GM19239 (cell line): ENCODE measurements around the gene ADGRG3.

ENCODE experiments used
- DNase-seq: peaks from one replicate; pipeline ENCODE4 v3.0.0; 2011; ENCODE audit warnings: low spot score; ENCODE audit not compliant: insufficient read length
- FAIRE-seq: peaks from 2 replicates; lab custom pipeline; 2011; peaks lifted over from hg19 to GRCh38; lab: Jason Lieb, UNC

The ADGRG3 gene, protein sequence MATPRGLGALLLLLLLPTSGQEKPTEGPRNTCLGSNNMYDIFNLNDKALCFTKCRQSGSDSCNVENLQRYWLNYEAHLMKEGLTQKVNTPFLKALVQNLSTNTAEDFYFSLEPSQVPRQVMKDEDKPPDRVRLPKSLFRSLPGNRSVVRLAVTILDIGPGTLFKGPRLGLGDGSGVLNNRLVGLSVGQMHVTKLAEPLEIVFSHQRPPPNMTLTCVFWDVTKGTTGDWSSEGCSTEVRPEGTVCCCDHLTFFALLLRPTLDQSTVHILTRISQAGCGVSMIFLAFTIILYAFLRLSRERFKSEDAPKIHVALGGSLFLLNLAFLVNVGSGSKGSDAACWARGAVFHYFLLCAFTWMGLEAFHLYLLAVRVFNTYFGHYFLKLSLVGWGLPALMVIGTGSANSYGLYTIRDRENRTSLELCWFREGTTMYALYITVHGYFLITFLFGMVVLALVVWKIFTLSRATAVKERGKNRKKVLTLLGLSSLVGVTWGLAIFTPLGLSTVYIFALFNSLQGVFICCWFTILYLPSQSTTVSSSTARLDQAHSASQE

DNA sequence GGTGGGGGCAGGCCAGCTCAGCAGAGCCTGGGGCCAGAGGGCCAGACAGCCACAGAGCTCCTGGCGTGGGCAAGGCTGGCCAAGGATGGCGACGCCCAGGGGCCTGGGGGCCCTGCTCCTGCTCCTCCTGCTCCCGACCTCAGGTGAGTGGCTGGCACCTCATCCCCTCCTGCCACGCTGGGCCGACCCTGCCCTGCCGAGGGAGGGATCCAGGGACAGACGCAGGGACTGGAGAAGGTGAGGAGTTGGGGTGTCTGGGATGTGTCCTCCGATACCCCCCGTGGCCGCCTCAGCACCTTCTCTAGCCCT is at the start of gene ADGRG3:
ADGRG3 (plus strand) TSS at position 44 of the 309 bp plus-strand sequence; CDS start at position 86, 42 bp downstream.
- DNase-seq (no peak), FAIRE-seq (no peak)

DNA sequence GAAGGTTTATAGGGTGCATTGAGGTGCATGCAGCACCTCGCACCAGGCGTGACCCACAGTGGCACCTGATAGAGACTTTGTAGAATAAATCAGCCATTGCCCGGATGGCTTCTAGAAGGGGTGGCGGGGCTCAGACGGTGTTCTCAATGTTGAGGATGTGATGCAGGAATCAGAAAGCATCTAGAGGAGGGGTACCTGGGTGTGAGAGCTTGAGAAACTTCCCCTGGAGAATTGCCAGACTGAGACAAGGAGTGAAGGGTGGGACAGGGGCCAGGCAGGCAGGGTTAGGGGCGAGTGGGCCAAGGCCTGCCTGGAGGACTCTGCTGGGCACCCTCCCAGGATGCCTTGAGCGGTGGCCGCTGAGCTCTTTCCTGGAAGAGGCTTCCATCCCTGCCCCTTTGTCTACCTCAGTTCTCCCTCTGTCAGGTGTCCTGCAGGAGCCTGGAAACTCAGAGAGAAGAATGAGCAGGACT is 48.9 kb upstream of the ADGRG3 start:
- FAIRE-seq = no peak
- no peak for DNase-seq

DNA sequence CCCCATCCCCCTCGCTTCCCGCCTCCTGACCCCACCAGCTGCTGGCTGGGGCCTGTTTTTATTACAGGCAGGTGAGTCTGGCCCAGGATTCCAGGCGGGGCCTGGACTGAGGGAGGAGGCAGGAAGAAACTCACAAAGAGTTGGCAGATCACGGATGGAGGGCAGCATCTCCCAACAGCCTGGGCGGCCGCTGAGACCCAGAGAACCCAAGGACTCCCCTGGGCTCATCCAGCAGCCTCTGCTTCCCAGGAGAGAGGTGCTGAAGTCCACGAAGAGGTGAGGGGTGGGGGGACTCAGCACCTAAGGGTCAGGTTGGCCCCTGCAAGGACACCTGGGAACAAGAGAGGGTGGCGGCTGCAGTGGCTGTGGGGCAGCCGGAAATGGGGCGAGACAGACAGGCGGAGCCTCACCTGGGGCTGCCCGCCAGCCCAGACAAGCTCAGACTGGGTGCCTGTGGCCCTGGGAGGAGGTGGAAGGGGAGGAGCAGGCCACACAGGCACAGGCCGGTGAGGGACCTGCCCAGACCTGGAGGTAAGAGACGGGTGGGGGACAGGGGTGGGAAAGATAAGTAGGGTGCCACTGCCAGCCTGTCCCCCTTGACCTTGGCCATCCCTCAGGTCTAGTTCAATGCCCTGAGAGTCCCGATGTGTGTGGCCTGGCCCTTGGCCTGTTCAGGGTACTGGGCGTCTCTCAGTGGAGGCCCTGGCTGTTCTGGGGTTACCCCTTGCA is 48.3 kb upstream of the ADGRG3 start:
- no peak for DNase-seq

DNA sequence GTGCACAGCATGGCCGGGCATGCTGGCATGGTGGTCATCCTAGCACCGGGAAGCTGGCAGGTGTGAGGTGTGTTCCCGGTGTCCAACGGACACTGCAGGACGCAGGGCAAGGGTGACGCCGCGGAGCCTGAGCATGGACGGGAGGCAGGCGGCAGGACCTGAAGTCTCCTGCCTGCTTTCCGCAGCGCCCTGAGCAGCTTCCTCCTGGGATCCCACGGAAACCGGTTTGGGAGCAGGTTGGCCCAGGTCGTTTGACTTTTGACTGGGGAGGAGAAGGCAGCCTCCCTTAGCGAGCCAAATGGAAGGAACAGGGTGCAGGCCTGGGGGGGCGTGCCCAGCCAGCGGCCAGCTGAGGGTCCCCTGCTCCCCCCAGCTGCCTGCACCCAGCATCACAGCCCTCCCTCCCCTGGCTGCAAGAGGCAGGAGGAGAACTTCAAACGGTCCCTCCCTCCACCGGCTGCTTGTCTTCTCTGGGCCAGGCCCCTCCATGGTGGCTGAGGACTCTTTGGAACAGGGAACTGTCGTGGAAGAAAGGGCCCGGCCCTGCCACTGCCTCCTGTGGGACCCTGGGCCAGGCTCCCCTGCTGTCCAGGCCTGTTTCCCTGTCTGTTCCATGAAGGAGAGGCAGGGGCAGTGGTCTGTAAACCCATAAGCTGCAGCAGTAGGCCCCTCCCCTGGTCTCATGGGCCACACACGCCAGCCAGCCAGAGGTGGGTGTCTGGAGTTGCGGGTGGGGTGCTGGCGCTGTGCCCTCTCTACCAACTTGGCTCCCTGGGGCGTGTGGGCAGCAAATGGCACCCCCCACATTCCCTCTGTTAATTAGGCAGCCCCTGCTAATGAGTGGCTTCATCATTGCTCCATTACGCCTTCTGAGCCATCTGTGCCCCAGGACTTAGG is 47.5 kb upstream of the ADGRG3 start:
- FAIRE-seq = no peak
- no peak for DNase-seq

More for the DNA sequence above, 48.3 kb upstream of the ADGRG3 start:
- FAIRE-seq = no peak

DNA sequence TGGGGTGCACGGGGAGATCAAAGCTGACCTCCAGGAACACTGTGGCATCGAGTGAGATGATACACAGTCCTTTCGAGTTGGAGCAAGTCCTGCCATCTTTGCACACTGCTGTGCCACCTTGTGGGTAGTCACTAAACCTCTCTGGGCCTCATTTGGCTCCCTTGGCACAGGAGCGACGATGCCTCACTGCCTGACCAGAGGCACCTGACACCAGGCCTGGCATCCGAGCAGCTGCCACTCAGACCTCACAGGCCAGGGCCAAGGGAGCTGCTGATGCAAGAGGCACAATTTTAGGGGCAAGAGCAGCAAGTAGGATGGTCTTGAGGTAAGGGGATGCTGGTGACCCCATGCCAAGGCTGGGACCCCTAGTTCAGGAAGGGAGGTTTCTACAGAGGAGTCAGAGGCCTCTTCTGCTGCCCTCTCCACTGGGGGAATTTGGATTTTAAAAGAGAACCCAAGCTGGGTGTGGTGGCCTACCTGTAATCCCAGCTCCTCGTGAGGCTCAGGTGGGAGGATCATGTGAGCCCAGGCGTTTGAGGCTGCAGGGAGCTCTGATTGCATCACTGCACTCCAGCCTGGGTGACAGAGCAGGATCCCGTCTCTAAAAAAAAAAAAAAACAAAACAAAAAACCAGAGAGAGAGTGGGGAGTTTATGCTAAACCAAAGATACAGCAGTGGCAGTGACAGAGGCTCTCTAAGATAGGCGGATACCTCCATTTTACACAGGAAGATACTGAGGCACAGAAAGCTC is 46.4 kb upstream of the ADGRG3 start:
- DNase-seq (no peak), FAIRE-seq (no peak)

DNA sequence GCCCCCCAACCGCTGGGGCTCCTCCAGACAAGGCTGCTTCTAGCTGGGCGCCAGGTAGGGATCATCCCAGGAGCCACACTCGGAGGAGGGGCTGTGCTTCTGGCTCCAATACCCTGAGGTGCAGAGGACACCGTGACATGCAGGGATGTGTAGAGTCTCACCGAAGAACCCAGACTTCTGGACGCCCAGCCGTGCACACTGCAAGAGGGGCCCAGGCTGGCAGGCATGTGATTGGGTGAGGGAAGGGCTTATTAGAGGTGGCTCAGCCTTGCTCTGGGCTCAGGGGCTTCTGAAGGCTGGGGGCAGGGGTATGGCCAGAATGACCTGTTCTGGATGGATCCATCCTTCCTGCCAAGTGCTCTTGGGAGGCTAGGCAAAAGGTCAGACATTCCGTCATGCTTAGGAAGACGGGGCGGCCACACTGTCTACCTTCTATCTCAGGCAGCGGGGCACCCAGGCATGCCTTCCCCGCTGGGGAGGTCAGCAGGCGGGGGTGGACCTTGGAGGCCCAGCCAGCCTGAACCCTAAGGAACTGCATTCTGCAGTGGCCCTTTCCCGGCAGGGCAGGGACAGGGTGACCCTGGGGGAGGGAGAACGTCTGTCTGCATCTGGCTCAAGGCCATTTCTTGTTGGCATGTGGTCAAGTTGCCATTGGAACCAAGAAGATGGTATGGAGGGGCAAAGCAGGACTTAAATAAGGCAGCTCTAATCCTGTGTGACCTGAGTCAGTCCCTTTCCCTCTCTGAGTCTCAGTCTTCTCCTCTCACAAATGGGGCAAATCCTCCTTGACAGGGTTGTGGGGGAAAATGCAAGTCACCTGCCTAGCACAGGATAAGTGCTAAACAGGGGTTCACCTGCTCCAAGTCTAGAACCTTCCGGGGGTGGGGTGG is 45.5 kb upstream of the ADGRG3 start:
- no peak for DNase-seq

DNA sequence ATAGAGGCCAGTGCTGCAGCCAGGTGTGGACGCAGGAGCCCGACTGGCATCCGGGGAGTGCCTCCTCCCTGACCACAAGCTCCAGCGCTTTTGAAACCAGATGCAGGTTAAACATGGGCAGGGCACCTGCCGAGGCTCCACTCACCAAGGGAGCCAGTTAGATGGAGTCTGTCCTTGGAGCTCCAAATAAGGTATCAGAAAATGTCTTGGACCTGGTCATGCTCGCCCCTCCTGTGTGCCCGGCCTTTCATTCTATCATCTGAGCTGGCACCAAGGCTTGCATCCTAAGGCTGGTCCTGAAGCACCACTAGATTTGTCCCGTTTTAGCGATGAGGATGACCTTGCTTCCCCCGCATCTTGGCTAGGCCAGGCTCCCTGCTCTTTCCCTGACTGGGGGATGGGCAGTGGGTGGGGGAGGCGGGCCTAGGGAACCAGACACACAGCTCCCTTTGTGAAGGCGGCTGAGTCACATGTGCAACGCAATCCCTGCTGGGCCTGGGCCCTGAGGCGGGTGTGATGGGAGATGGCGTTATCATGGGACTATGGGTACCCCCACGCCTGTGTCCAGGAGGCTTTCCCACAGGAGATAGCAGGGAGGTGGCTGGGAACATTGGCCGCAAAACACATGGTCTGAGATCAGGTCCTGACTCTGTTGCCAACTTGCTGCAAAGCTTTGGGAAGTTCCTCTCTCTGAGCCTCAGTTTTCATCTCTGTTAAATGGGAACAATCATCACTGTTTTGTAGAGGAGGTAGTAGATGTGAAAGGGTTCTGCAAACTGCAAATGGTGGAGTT is 44.7 kb upstream of the ADGRG3 start:
- no peak for DNase-seq
- no peak for FAIRE-seq

More for the DNA sequence above, 45.5 kb upstream of the ADGRG3 start:
- FAIRE-seq = no peak

DNA sequence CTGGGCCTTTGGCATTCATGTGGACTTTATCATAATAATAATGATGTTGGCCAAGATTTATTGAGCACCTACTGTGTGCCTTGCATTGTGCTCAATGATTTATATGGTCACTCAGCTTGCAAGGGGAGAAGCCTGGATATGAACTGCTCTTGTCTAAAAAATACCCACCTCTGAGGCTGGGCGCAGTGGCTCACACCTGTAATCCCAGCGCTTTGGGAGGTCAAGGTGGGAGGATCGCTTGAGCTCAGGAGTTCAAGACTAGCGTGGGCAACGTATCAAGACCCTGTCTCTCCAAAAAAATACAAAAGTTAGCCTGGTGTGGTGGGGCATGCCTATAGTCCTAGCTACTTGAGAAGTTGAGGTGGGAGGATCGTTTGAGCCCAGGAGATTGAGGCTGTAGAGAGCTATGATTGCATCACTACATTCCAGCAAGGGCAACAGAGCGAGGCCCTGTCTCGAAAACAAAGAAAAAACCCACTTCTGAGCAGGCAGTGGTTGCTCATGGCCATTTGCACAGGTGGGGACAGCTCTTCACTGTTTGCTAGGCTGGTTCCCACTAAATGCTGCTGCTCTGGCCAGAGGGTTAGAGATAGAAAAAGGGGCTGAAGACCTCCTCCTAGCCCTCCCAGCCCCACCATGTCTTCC is 43.9 kb upstream of the ADGRG3 start:
- FAIRE-seq (no peak), DNase-seq (no peak)

DNA sequence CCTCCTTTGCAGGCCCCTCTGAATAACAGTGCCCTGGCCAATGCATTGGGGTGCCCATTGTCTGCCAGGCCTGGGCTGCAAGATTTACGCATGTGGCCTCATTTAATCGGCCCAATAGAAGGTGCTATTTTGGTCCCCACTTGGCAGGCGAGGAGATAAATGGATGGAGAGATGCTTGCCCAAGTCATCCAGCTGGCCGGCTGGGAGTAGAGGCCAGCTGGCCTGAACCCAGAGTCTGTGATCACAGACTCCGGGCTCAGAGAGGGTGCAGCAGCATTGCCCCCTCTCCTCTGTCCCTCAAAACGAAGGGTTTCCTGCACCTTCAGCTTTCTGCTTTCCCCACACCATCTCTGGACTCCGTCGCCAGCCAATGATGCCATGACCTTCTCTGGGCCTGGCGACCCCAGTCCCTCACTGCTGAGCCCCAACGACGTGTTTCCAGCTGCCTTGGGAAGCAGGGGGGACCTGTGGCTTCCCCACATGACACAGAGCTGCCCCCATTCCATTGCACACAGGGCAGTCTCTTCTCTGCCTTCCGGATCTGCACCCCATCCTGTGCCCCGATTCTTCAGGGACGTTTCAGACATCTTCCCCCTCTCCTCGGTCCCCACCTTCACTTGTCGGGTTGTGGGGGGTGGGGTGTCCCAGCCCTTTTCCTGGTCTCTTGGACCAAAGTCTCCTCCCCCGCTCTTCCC is 43.2 kb upstream of the ADGRG3 start:
- no peak for FAIRE-seq
- no peak for DNase-seq

DNA sequence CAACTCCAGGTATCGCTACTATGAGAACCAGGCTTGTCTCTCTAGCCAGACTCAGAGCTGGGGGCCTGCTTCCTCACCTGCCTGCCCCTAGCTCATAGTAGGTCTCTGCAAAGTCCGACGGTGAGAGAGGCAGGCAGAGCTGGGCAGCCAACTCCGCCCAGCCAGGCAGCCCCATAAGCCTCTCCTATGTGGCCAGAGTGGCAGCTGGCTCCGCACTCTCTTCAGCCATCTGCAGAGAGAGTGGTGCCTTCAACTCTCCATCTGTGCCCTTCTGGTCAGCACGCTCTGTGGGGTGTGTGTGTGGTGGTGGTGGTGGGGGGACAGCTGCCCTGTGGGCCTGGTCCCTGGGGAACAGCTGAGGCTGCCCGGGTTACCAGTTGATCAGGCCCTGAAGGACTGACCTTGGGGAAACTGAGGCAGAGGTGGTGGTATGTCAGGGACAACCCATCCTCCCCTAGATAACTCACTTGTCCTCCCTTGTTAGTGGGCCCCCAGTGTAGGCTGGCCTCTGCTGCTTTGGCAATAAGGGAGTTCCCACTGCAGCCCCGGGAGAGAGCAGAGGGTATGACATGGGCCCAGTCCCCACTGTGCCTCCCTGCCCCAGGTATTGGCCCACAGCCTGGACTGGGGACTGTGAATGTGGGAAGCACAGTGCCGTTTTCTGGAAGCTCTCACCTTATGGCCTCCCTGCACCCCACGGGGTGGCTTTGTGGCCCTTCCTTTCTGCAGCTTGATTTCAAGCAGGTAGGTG is 41.5 kb upstream of the ADGRG3 start:
- no peak for FAIRE-seq

DNA sequence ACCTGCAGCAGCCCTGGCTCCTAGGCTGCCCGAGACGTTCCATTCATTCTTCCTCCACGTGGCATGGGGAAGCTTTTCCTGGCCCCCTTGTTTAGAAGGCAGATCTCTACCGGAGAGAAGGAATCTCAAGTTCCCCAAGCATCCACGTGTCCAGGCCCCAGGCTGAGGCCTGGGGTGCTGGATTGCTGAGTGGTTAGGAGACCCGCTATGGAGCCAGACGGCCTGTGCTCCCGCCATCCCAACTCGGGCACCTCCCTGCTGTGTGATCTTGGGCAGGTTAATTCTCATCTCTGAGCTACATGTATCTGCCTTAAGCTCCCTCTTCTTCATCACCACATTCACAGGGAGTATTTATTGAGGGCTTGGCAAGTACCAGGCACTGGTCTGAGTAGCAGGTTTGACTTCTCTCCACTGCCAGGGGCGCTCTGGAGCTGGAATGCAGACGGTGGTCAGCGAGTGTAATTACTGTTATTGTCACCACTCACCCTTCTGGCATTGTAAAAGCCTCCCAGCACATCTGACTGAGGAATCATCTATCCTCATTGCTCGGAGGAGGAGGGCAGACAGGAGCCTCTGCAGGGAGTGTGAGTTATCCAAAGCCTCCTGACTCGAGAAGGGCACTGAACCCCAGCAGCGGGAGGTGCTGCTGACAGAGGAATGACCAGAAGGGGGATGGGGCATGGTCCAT is 40.8 kb upstream of the ADGRG3 start:
- DNase-seq (no peak), FAIRE-seq (no peak)

More for the DNA sequence above, 41.5 kb upstream of the ADGRG3 start:
- DNase-seq = no peak

DNA sequence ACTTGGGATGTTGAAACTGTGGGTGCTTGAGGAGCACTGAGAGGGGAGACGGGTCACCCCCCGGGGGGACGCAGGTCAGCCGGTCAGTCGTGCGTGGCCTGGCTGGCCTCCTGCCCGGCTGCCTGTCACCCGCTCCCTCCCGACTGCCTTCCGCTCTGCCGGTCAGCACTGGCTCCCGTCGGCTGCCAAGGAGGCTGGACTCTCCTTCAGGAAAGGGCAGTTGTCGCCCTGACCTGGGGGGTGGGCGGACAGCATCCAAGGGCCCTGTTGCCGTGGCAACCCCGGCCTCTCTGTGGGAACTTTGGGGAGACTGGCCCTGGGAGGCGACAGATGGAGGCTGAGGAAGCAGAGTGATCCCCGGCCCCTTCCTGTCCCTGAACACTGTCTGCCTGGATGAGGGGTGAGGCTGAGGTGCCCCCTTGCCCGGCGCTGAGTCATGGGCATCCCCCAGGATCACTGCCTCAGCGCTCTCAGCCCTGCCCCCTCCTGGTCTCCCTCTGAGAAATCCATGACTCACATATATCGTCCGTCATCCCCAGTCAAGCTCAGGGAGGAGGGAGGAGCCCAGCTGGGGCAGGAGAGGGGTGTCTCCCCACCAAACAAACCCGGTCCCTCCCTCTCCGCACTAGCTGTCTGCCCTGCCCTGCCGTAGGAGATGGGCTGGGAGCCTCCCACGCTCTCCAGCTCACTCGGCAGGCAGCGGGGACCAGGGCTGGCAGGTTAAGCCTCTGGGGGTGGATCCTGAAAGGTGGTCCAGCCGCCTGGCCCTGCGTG is 39.9 kb upstream of the ADGRG3 start, which contains the start of gene ADGRG1:
ADGRG1 (plus strand) TSS at position 623 of the 774 bp plus-strand sequence. CDS start 21,658 bp downstream, outside the sequence.
- FAIRE-seq (no peak), DNase-seq (no peak)

DNA sequence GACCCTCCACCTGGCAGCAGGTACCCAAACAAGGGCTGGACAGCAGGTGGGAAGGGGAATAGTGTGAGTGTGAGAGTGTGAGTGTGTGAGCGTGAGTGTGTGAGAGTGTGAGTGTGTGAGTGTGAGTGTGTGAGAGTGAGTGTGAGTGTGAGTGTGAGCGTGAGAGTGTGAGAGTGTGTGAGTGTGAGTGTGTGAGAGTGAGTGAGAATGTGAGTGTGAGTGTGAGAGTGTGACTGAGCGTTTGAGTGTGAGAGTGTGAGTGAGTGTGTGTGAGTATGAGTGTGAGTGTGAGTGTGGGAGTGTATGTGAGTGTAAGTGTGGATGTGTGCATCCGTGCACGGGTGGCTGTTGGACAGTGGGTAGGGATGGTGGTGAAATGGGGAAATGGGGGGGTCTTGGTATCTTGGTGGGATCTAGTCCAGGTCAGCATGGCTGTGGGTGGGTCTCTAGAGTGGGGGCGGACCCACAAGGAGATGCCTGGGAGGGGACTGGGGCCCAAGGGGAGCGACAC is 39.3 kb upstream of the ADGRG3 start:
- no peak for FAIRE-seq
- no peak for DNase-seq
